Skeletal muscle tissue (tissue), 4 donors: ENCODE results near the gene ERC1. TPM values are rescaled to one million over a fixed set of nuclear protein-coding genes. Genes with fewer than 3 reads are reported as not detected.

ENCODE experiments used
- H3K27ac ChIP-seq: one replicate; pipeline ENCODE4 v1.7.0; 2013; ENCODE audit warnings: mild to moderate bottlenecking, low read depth, low read length, inconsistent platforms
- H3K27me3 ChIP-seq, 3 donors: one replicate each; pipeline ENCODE4 v1.7.0; 2013; ENCODE audit warnings: low read length in 3 of 3; ENCODE audit not compliant: control insufficient read depth in 3 of 3, insufficient read depth in 3 of 3
- H3K36me3 ChIP-seq, 3 donors: one replicate each; pipeline ENCODE4 v1.7.0; 2013; ENCODE audit warnings: low read length in 3 of 3; ENCODE audit not compliant: control insufficient read depth in 3 of 3, insufficient read depth in 3 of 3
- H3K4me1 ChIP-seq, 3 donors: one replicate each; pipeline ENCODE4 v1.7.0; 2013; ENCODE audit warnings: low read length in 3 of 3, mild to moderate bottlenecking in 3 of 3; ENCODE audit not compliant: control insufficient read depth in 3 of 3, insufficient read depth in 3 of 3
- H3K4me3 ChIP-seq, 3 donors: one replicate each; pipeline ENCODE4 v1.7.0; 2013; ENCODE audit warnings: low read length in 3 of 3
- H3K9ac ChIP-seq, 3 donors: one replicate each; pipeline ENCODE4 v1.7.0; 2013; ENCODE audit warnings: low read length in 3 of 3, mild to moderate bottlenecking in 3 of 3, moderate library complexity in 2 of 3, low read depth in 1 of 3
- H3K9me3 ChIP-seq, 3 donors: one replicate each; pipeline ENCODE4 v1.7.0; 2013; ENCODE audit warnings: low read length in 3 of 3; ENCODE audit not compliant: control insufficient read depth in 3 of 3
- total RNA-seq: library from RNA; depleted of rRNA; stranded (reverse); fragments of >200 nt; gene quantifications from one replicate; pipeline ENCODE4 v1.2.3, GENCODE V29; 2014
- donor health status: Osteomylitis.

Gene ERC1
- total RNA-seq, 1 donor from 2014 or later = 56.9 TPM

- no peaks in the 10 kb centered on the region for H3K27me3 ChIP-seq
- no peak overlapping the region for H3K9ac ChIP-seq
- no peaks in the 10 kb centered on the region for H3K36me3 ChIP-seq
- no peaks in the 10 kb centered on the region for H3K4me1 ChIP-seq
- H3K4me3 ChIP-seq = no peak overlapping the region
- H3K9me3 ChIP-seq = no peaks in the 10 kb centered on the region
- no peak overlapping the region for H3K27ac ChIP-seq
Observed at GRCh38 chr12:1104088-1104800, 113.2 kb downstream of the ERC1 start.

DNA sequence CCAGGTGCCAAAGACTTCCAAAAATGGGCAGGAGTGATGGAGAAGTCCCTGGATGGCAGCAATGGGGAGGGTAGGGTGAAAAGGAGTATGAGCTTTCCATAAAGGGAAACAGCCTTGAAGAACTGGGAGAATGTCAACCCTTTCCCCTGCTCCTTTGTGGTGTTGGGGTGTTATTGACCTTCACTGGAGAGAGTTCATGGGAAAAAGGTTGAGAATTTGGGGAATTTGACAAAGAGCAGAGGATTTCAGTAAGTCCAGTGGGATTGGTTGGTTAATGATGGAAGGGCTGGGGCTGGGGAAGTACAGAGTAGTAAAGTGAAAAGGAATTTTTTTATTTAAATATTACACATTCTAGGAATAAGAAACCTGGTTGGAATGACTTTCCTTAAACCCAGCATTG, 116.6 kb downstream of the ERC1 start:
- H3K4me3 ChIP-seq = no peak overlapping the region
- no peaks in the 10 kb centered on the region for H3K27me3 ChIP-seq
- no peaks in the 10 kb centered on the region for H3K9me3 ChIP-seq
- no peak overlapping the region for H3K9ac ChIP-seq
- no peak overlapping the region for H3K27ac ChIP-seq
- H3K4me1 ChIP-seq = no peaks in the 10 kb centered on the region
- H3K36me3 ChIP-seq = peaks cover 2 to 5% (median 3%) of the 10 kb centered on the region in 3 donors

DNA sequence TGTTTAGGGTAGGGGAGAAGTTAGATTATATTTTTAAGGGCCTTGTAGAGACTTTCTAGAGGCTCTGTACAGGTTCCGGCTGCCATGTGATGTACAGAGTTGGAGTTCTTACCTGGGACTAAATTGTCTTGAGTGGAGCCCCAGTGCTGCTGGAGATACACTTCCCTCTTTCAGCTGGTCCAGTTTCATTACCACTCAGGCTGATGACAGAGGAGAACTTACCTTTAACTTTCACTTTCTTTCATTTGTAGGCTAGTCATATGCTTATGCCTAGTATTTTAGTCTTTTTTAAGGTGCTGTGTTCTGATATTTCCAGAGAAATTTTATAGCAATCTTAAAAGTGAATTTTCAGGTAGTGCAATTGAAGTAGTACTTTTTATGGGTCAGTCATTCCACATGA, 117.3 kb downstream of the ERC1 start:
- peaks cover 2 to 5% (median 3%) of the 10 kb centered on the region in 3 donors for H3K36me3 ChIP-seq
- no peaks in the 10 kb centered on the region for H3K4me1 ChIP-seq

GRCh38 chr12:1115484-1116231, 124.6 kb downstream of the ERC1 start:
- Histone ChIP-seq H3K9ac (no peak overlapping the region), H3K27me3 (no peaks in the 10 kb centered on the region), H3K27ac (no peak overlapping the region), H3K4me1 (no peaks in the 10 kb centered on the region), H3K36me3 (peaks cover 2 to 3% (median 3%) of the 10 kb centered on the region in 3 donors), H3K9me3 (no peaks in the 10 kb centered on the region), H3K4me3 (no peak overlapping the region)

More for the DNA sequence above, 117.3 kb downstream of the ERC1 start:
- Histone ChIP-seq H3K9ac (no peak overlapping the region), H3K27ac (no peak overlapping the region), H3K4me3 (no peak overlapping the region), H3K27me3 (no peaks in the 10 kb centered on the region), H3K9me3 (no peaks in the 10 kb centered on the region)

DNA sequence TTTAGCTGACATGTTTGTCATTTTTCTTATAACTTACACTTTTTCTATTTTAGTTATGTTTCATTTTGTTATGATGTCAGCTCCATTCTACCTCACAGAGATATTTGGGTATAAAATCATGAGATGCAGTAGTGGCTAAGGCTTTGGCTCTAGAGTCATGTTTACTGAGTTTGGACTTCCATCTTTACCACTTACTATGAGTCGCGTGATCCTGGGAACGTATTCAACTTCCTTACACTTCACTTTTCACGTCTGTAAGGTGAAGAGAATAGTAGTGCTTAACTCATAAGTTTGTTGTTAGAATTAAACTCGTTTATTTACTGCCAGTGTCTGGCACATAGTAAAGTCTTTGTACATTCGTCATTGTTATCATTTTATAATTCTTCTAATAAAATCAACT, 126.3 kb downstream of the ERC1 start:
- Histone ChIP-seq H3K4me1 (no peaks in the 10 kb centered on the region), H3K9ac (no peak overlapping the region), H3K9me3 (no peaks in the 10 kb centered on the region), H3K36me3 (peaks cover 0 to under 1% (median 0%) of the 10 kb centered on the region in 3 donors), H3K27ac (no peak overlapping the region), H3K27me3 (no peaks in the 10 kb centered on the region), H3K4me3 (no peak overlapping the region)

- no peak overlapping the region for H3K27ac ChIP-seq
- H3K9ac ChIP-seq = no peak overlapping the region
- no peak overlapping the region for H3K4me3 ChIP-seq
- no peaks in the 10 kb centered on the region for H3K4me1 ChIP-seq
- H3K36me3 ChIP-seq = no peaks in the 10 kb centered on the region
- H3K9me3 ChIP-seq = no peaks in the 10 kb centered on the region
- H3K27me3 ChIP-seq = no peaks in the 10 kb centered on the region
Observed at GRCh38 chr12:1117970-1118563, 127.0 kb downstream of the ERC1 start.

DNA sequence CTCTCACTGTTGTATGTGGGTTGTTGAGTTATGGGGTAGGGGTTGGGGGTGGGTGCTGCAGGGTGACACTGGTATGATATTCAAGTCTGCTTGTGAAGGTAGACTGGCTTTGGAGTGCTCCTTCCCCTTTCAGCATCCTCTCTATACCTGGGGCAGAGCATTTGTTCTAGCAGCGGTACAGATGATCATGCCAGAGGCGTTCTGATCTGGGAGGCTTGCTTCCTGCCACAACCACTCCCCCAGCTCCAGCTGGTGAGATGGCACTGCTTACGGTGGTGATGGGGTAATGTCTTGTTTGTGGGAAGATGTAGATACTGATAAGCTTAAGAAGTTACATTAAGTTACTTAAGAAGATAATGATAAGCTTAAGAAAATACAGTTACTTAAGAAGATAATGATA, 131.8 kb downstream of the ERC1 start:
- H3K36me3 ChIP-seq = no peaks in the 10 kb centered on the region
- H3K9me3 ChIP-seq = no peaks in the 10 kb centered on the region
- H3K4me1 ChIP-seq = no peaks in the 10 kb centered on the region
- H3K4me3 ChIP-seq = no peak overlapping the region
- no peak overlapping the region for H3K9ac ChIP-seq
- H3K27ac ChIP-seq = no peak overlapping the region
- no peaks in the 10 kb centered on the region for H3K27me3 ChIP-seq

- no peaks in the 10 kb centered on the region for H3K27me3 ChIP-seq
- no peaks in the 10 kb centered on the region for H3K9me3 ChIP-seq
- H3K4me3 ChIP-seq = no peak overlapping the region
- H3K9ac ChIP-seq = no peak overlapping the region
- H3K36me3 ChIP-seq = no peaks in the 10 kb centered on the region
- H3K27ac ChIP-seq = no peak overlapping the region
- no peaks in the 10 kb centered on the region for H3K4me1 ChIP-seq
Observed at GRCh38 chr12:1126091-1126490, 135.1 kb downstream of the ERC1 start.

GRCh38 chr12:1127021-1127420, 136.0 kb downstream of the ERC1 start:
- Histone ChIP-seq H3K36me3 (no peaks in the 10 kb centered on the region), H3K27me3 (no peaks in the 10 kb centered on the region), H3K9ac (no peak overlapping the region), H3K4me3 (no peak overlapping the region), H3K4me1 (no peaks in the 10 kb centered on the region), H3K9me3 (no peaks in the 10 kb centered on the region), H3K27ac (no peak overlapping the region)

- Histone ChIP-seq H3K27ac (no peak overlapping the region), H3K36me3 (no peaks in the 10 kb centered on the region), H3K4me1 (peaks cover 0 to 3% (median 0%) of the 10 kb centered on the region in 3 donors), H3K9me3 (no peaks in the 10 kb centered on the region), H3K9ac (no peak overlapping the region), H3K27me3 (no peaks in the 10 kb centered on the region), H3K4me3 (no peak overlapping the region)
Observed at GRCh38 chr12:1130164-1130563, 139.1 kb downstream of the ERC1 start.
